GM18868 (cell line): ENCODE measurements around the gene ANO10.
"Not testable (repeated sequence)": the region's sequence is repeated elsewhere in the genome, so short reads cannot be mapped to it uniquely, and the experiment has no call there.

ENCODE experiments used
- ATAC-seq: cut with Tn5 transposase; IDR thresholded peaks from one replicate; pipeline ENCODE4 v1.9.1; 2021; ENCODE audit warnings: mild to moderate bottlenecking, moderate library complexity; ENCODE audit not compliant: unreplicated experiment

ANO10 gene

GRCh38 chr3:43356033-43356432, 265.8 kb downstream of the ANO10 start:
- ATAC-seq = not testable (repeated sequence)

GRCh38 chr3:43353923-43354670, 267.7 kb downstream of the ANO10 start:
- ATAC-seq = no peak

GRCh38 chr3:43353393-43353792, 268.4 kb downstream of the ANO10 start:
- no peak for ATAC-seq

GRCh38 chr3:43349716-43350115, 272.1 kb downstream of the ANO10 start:
- ATAC-seq = no peak

GRCh38 chr3:43348852-43349574, 272.8 kb downstream of the ANO10 start:
- no peak for ATAC-seq

GRCh38 chr3:43348350-43348749, 273.5 kb downstream of the ANO10 start:
- ATAC-seq = no peak

GRCh38 chr3:43347774-43348173, 274.0 kb downstream of the ANO10 start:
- ATAC-seq = no peak

- ATAC-seq = no peak
These were observed 274.6 kb downstream of the ANO10 start for GRCh38 chr3:43346978-43347749.

GRCh38 chr3:43345877-43346276, 275.9 kb downstream of the ANO10 start:
- no peak for ATAC-seq

- ATAC-seq = no peak
These were observed 276.6 kb downstream of the ANO10 start for GRCh38 chr3:43345246-43345645.

- ATAC-seq = no peak
These were observed 277.3 kb downstream of the ANO10 start for GRCh38 chr3:43344520-43344919.

- ATAC-seq = no peak
These were observed 278.0 kb downstream of the ANO10 start for GRCh38 chr3:43343815-43344214.

- no peak for ATAC-seq
These were observed 278.6 kb downstream of the ANO10 start for GRCh38 chr3:43343185-43343584.

- ATAC-seq = no peak
These were observed 280.0 kb downstream of the ANO10 start for GRCh38 chr3:43341788-43342187.

GRCh38 chr3:43340403-43340802, 281.4 kb downstream of the ANO10 start:
- no peak for ATAC-seq

GRCh38 chr3:43338295-43338694, 283.5 kb downstream of the ANO10 start:
- ATAC-seq = no peak

- ATAC-seq = no peak
These were observed 286.0 kb downstream of the ANO10 start for GRCh38 chr3:43335799-43336198.

GRCh38 chr3:43334976-43335375, 286.8 kb downstream of the ANO10 start:
- no peak for ATAC-seq

GRCh38 chr3:43331381-43331780, 290.4 kb downstream of the ANO10 start:
- no peak for ATAC-seq

GRCh38 chr3:43330981-43331380, 290.8 kb downstream of the ANO10 start:
- no peak for ATAC-seq

- no peak for ATAC-seq
These were observed 293.2 kb downstream of the ANO10 start for GRCh38 chr3:43328653-43329052.

GRCh38 chr3:43327582-43327979, 294.2 kb downstream of the ANO10 start:
- ATAC-seq = no peak
